ENCODE measurements around the gene CPXM2. TPM values are rescaled to one million over a fixed set of nuclear protein-coding genes. Genes with fewer than 3 reads are reported as not detected.

CPXM2 gene
- total RNA-seq, 2 donors from 2014 or later = 1.4 to 1.9 TPM

GRCh38 chr10:123798856-123799255 is 92.8 kb downstream of the CPXM2 start:
- Histone ChIP-seq H3K4me3 (ENCODE audit: low read length) (no peak overlapping the region), H3K9me3 (ENCODE audit: control insufficient read depth, low read length) (no peaks in the 10 kb centered on the region), H3K27ac (ENCODE audit: low read depth, low read length) (no peak overlapping the region), H3K4me1 (ENCODE audit: control insufficient read depth, insufficient read depth, low read length) (no peaks in the 10 kb centered on the region), H3K9ac (ENCODE audit: extremely low read depth, low read length, poor library complexity, severe bottlenecking) (no peak overlapping the region), H3K27me3 (ENCODE audit: control insufficient read depth, insufficient read depth, low read length, poor library complexity, severe bottlenecking) (no peaks in the 10 kb centered on the region), H3K36me3 (ENCODE audit: control insufficient read depth, insufficient read depth, low read length) (no peaks in the 10 kb centered on the region)
- Mint-ChIP-seq H3K27ac (no peak overlapping the region), H3K9me3 (peaks cover 2% of the 10 kb centered on the region), H3K4me1 (peaks cover 9% of the 10 kb centered on the region), H3K4me3 (no peak overlapping the region), H3K36me3 (ENCODE audit: low read depth) (no peaks in the 10 kb centered on the region), H3K27me3 (ENCODE audit: insufficient read depth) (no peaks in the 10 kb centered on the region)
- 79% methylated on average over 1 of the region's 1 CpG; no CpG with 5 or more reads in 1 of the 2 experiments for WGBS, 2 experiments (ENCODE audit: insufficient coverage in 1 of 2, insufficient read length in 1 of 2)
- DNase-seq = no peak
- no peak for TF ChIP-seq CTCF (conservative IDR thresholded peaks at IDR 0.05)

- Mint-ChIP-seq H3K27ac (no peak overlapping the region), H3K4me1 (peaks cover 9% of the 10 kb centered on the region), H3K27me3 (ENCODE audit: insufficient read depth) (no peaks in the 10 kb centered on the region), H3K36me3 (ENCODE audit: low read depth) (no peaks in the 10 kb centered on the region), H3K4me3 (no peak overlapping the region), H3K9me3 (peaks cover 2% of the 10 kb centered on the region)
- Histone ChIP-seq H3K4me3 (ENCODE audit: low read length) (no peak overlapping the region), H3K4me1 (ENCODE audit: control insufficient read depth, insufficient read depth, low read length) (no peaks in the 10 kb centered on the region), H3K9me3 (ENCODE audit: control insufficient read depth, low read length) (no peaks in the 10 kb centered on the region), H3K36me3 (ENCODE audit: control insufficient read depth, insufficient read depth, low read length) (no peaks in the 10 kb centered on the region), H3K9ac (ENCODE audit: extremely low read depth, low read length, poor library complexity, severe bottlenecking) (no peak overlapping the region), H3K27me3 (ENCODE audit: control insufficient read depth, insufficient read depth, low read length, poor library complexity, severe bottlenecking) (no peaks in the 10 kb centered on the region), H3K27ac (ENCODE audit: low read depth, low read length) (no peak overlapping the region)
- no peak for TF ChIP-seq CTCF (conservative IDR thresholded peaks at IDR 0.05)
- DNase-seq = peak; percentile 65
- 76% methylated on average over 3 of the region's 3 CpGs; no CpG with 5 or more reads in 1 of the 2 experiments for WGBS, 2 experiments (ENCODE audit: insufficient coverage in 1 of 2, insufficient read length in 1 of 2)
These were observed 93.8 kb downstream of the CPXM2 start for GRCh38 chr10:123797813-123798212.

- no peak overlapping the region for H3K4me3 Mint-ChIP-seq
- WGBS, 2 experiments (ENCODE audit: insufficient coverage in 1 of 2, insufficient read length in 1 of 2) = 90% methylated on average over 5 of the region's 5 CpGs; no CpG with 5 or more reads in 1 of the 2 experiments
- Histone ChIP-seq H3K9me3 (ENCODE audit: control insufficient read depth, low read length) (no peaks in the 10 kb centered on the region), H3K4me1 (ENCODE audit: control insufficient read depth, insufficient read depth, low read length) (no peaks in the 10 kb centered on the region), H3K36me3 (ENCODE audit: control insufficient read depth, insufficient read depth, low read length) (no peaks in the 10 kb centered on the region), H3K27me3 (ENCODE audit: control insufficient read depth, insufficient read depth, low read length, poor library complexity, severe bottlenecking) (no peaks in the 10 kb centered on the region), H3K27ac (ENCODE audit: low read depth, low read length) (no peak overlapping the region), H3K9ac (ENCODE audit: extremely low read depth, low read length, poor library complexity, severe bottlenecking) (no peak overlapping the region), H3K4me3 (ENCODE audit: low read length) (no peak overlapping the region)
- H3K36me3 Mint-ChIP-seq (ENCODE audit: low read depth) = no peaks in the 10 kb centered on the region
- no peaks in the 10 kb centered on the region for H3K27me3 Mint-ChIP-seq (ENCODE audit: insufficient read depth)
- H3K9me3 Mint-ChIP-seq = peaks cover 2% of the 10 kb centered on the region
- no peak overlapping the region for H3K27ac Mint-ChIP-seq
- no peak for TF ChIP-seq CTCF (conservative IDR thresholded peaks at IDR 0.05)
- H3K4me1 Mint-ChIP-seq = peaks cover 9% of the 10 kb centered on the region
- DNase-seq = no peak
These were observed 94.9 kb downstream of the CPXM2 start for GRCh38 chr10:123796736-123797135.

Data from endodermal cell (in vitro differentiated cells).